ENCODE measurements around the gene MARCHF5.

DNA sequence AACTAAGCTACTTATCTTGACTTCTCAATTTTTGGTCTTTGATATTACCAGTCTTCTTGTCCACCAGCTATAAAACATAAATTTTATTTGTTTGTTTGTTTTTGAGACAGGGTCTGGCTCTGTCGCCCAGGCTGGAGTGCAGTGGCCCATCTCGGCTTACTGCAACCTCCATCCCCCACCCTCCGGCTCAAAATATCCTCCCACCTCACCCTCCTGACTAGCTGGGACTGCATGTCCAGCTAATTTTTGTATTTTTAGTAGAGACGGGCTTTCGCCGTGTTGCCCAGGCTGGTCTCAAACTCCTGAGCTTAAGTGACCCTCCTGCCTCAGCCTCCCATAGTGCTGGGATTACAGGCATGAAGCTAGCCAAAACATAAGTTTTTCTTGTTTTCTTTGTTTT is 7.5 kb downstream of the MARCHF5 start:
- TF ChIP-seq, protein P1, sequence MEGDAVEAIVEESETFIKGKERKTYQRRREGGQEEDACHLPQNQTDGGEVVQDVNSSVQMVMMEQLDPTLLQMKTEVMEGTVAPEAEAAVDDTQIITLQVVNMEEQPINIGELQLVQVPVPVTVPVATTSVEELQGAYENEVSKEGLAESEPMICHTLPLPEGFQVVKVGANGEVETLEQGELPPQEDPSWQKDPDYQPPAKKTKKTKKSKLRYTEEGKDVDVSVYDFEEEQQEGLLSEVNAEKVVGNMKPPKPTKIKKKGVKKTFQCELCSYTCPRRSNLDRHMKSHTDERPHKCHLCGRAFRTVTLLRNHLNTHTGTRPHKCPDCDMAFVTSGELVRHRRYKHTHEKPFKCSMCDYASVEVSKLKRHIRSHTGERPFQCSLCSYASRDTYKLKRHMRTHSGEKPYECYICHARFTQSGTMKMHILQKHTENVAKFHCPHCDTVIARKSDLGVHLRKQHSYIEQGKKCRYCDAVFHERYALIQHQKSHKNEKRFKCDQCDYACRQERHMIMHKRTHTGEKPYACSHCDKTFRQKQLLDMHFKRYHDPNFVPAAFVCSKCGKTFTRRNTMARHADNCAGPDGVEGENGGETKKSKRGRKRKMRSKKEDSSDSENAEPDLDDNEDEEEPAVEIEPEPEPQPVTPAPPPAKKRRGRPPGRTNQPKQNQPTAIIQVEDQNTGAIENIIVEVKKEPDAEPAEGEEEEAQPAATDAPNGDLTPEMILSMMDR (IDR thresholded peaks at IDR 0.05) = no peak
- TF ChIP-seq POLR2A (IDR thresholded peaks at IDR 0.05) = no peak

Measured in heart left ventricle (tissue), 13 donors.